K562 (cell line): ENCODE measurements around the gene FHIT. TPM values are rescaled to one million over a fixed set of nuclear protein-coding genes. Genes with fewer than 3 reads are reported as not detected.

Source experiments
- ATAC-seq: fragments of 200-7000 bp; cut with Tn5 transposase; 3 replicates; pipeline ENCODE4 v1.9.1; 2020; ENCODE audit warnings: moderate library complexity
- BruUV-seq: library from RNA; stranded (reverse); fragments of 400-500 nt; replicated peaks from 2 replicates; lab custom pipeline; 2021; lab: Mats Ljungman, UMichigan
- CTCF ChIA-PET: fragments of 300-600 bp; formaldehyde crosslinking; extraction: SDS; loops from one replicate; lab custom pipeline; 2021; ENCODE audit warnings: low intra/inter-chr PET ratio; lab: Yijun Ruan, JAX
- POLR2A ChIA-PET: fragments of 300-600, 350-650 bp; sonication (Branson Sonifier 250); formaldehyde crosslinking; extraction: SDS; loops from one replicate; lab custom pipeline; 2021; ENCODE audit warnings: antibody characterized with exemption, inconsistent platforms; lab: Yijun Ruan, JAX
- DNase-seq, 4 experiments: peaks; one replicate each; pipeline versions ENCODE4 v3.0.0 to v3.0.0-alpha.2; 2011 to 2018; ENCODE audit warnings: low spot score in 3 of 4, mixed read lengths in 3 of 4; ENCODE audit errors: extremely low read depth in 1 of 4
- FAIRE-seq: peaks from 2 replicates; lab custom pipeline; 2011; peaks lifted over from hg19 to GRCh38; lab: Jason Lieb, UNC
- H2AFZ ChIP-seq: 2 replicates; pipeline ENCODE4 v1.6.0; 2011; ENCODE audit warnings: low read depth, low read length, control low read depth, inconsistent platforms
- H3K27ac ChIP-seq: fragments of 200-600 bp; 3 replicates; pipeline ENCODE4 v1.8.0; 2011; ENCODE audit warnings: low read depth, mild to moderate bottlenecking, control low read depth, inconsistent platforms, low read length, moderate library complexity, mixed read lengths; ENCODE audit errors: extremely low read depth
- H3K27me3 ChIP-seq, 2 experiments: fragments of 300-600 bp in 1 of 2; 2 replicates in 1 of 2; 3 replicates in 1 of 2; pipeline versions ENCODE4 v1.6.0 to v1.8.0; 2011; ENCODE audit warnings: inconsistent platforms in 2 of 2, low read length in 2 of 2, mild to moderate bottlenecking in 1 of 2, mixed read lengths in 1 of 2, moderate library complexity in 1 of 2; ENCODE audit not compliant: control insufficient read depth in 2 of 2, insufficient read depth in 2 of 2
- H3K36me3 ChIP-seq: fragments of 300-600 bp; 3 replicates; pipeline ENCODE4 v1.8.0; 2011; ENCODE audit warnings: mild to moderate bottlenecking, low read length, inconsistent platforms; ENCODE audit not compliant: control insufficient read depth, insufficient read depth
- H3K4me1 ChIP-seq, 2 experiments: fragments of 200-600 bp in 1 of 2; replicated peaks in 1 of 2; 2 replicates in 1 of 2; 3 replicates in 1 of 2; pipeline versions ENCODE4 v1.5.1 to v1.8.0; 2011; ENCODE audit warnings: inconsistent platforms in 2 of 2, low read length in 2 of 2, mild to moderate bottlenecking in 1 of 2, mixed read lengths in 1 of 2, moderate library complexity in 1 of 2; ENCODE audit not compliant: control insufficient read depth in 2 of 2, insufficient read depth in 2 of 2
- H3K4me2 ChIP-seq: 2 replicates; pipeline ENCODE4 v1.6.1; 2011; ENCODE audit warnings: low read length, control low read depth, inconsistent platforms, mixed read lengths; ENCODE audit not compliant: insufficient read depth
- H3K4me3 ChIP-seq: fragments of 200-600 bp; sonication (generic), shearing (Covaris generic); 2 replicates; pipeline ENCODE4 v1.5.1; 2016; ENCODE audit warnings: control low read depth, inconsistent platforms
- H3K79me2 ChIP-seq: fragments of 200-600 bp; 3 replicates; pipeline ENCODE4 v1.8.0; 2011; ENCODE audit warnings: low read length, inconsistent platforms; ENCODE audit not compliant: control insufficient read depth, insufficient read depth
- H3K9ac ChIP-seq, 2 experiments: 2 replicates each; pipeline versions ENCODE4 v1.6.0 to v1.6.1; 2011; ENCODE audit warnings: low read depth in 2 of 2, low read length in 2 of 2, control low read depth in 1 of 2, inconsistent platforms in 1 of 2, mild to moderate bottlenecking in 1 of 2, mixed read lengths in 1 of 2; ENCODE audit not compliant: insufficient read depth in 1 of 2
- H3K9me1 ChIP-seq: one replicate; pipeline ENCODE4 v1.6.0; 2011; ENCODE audit warnings: inconsistent platforms, mild to moderate bottlenecking, low read length, moderate library complexity; ENCODE audit not compliant: control insufficient read depth, insufficient read depth
- H3K9me3 ChIP-seq: replicated peaks from 2 replicates; pipeline ENCODE4 v1.5.1; 2011; ENCODE audit warnings: low read depth, low read length, inconsistent platforms; ENCODE audit not compliant: control insufficient read depth, insufficient read depth
- H4K20me1 ChIP-seq: replicated peaks from 2 replicates; pipeline ENCODE4 v1.6.1; 2011; ENCODE audit warnings: low read length, inconsistent platforms, mixed read lengths; ENCODE audit not compliant: control insufficient read depth, insufficient read depth
- ATF7 ChIP-seq: fragments of 450-650 bp; IDR thresholded peaks from 2 replicates; pipeline ENCODE4 v1.7.1; 2014; ENCODE audit warnings: mild to moderate bottlenecking, moderate library complexity
- COPS2 ChIP-seq: fragments of 450-650 bp; conservative IDR thresholded peaks from 2 replicates; pipeline ENCODE4 v1.6.1; 2016; ENCODE audit warnings: mild to moderate bottlenecking, moderate library complexity
- ETV5 ChIP-seq: sonication (generic); formaldehyde crosslinking; IDR thresholded peaks from 2 replicates; pipeline ENCODE4 v1.4.0; 2020; ENCODE audit warnings: low read depth, mild to moderate bottlenecking, missing genetic modification reagents
- HDAC6 ChIP-seq: IDR thresholded peaks from 2 replicates; pipeline ENCODE4 v1.6.1; 2012; ENCODE audit warnings: low read depth, mild to moderate bottlenecking, control low read depth, inconsistent platforms, low read length, moderate library complexity
- LCOR ChIP-seq: sonication (generic); formaldehyde crosslinking; IDR thresholded peaks from 2 replicates; pipeline ENCODE4 v1.8.0; 2022; ENCODE audit warnings: mild to moderate bottlenecking, missing genetic modification reagents
- MTF1 ChIP-seq: fragments of 250-450 bp; sonication (Bioruptor Pico); IDR thresholded peaks from 2 replicates; pipeline ENCODE4 v1.9.0; 2021; ENCODE audit warnings: moderate library complexity, mild to moderate bottlenecking, inconsistent platforms, borderline replicate concordance
- PCBP2 ChIP-seq: fragments of 200-400 bp; formaldehyde crosslinking; IDR thresholded peaks from 2 replicates; pipeline ENCODE4 v1.6.1; 2018; ENCODE audit warnings: low read length, low read depth, mild to moderate bottlenecking, moderate library complexity; ENCODE audit not compliant: poor library complexity, severe bottlenecking
- POLR2A ChIP-seq: fragments of 450-650 bp; conservative IDR thresholded peaks from 2 replicates; pipeline ENCODE4 v1.6.1; 2016
- RHOXF2B ChIP-seq: fragments of 250-450 bp; sonication (Bioruptor Pico); conservative IDR thresholded peaks from 2 replicates; pipeline ENCODE4 v1.5.1; 2021
- RNF219 ChIP-seq: fragments of 250-450 bp; sonication (Bioruptor Pico); IDR thresholded peaks from 2 replicates; pipeline ENCODE4 v1.5.0; 2022; ENCODE audit warnings: mild to moderate bottlenecking
- TEAD2 ChIP-seq: fragments of 450-650 bp; IDR thresholded peaks from 2 replicates; pipeline ENCODE4 v1.6.1; 2016; ENCODE audit warnings: missing genetic modification characterization, control low read depth, missing compliant biosample characterization
- TSC22D4 ChIP-seq: fragments of 450-650 bp; IDR thresholded peaks from 2 replicates; pipeline ENCODE4 v1.6.1; 2016; ENCODE audit warnings: missing genetic modification characterization, missing biosample characterization, control low read depth
- ZBTB17 ChIP-seq: fragments of 450-650 bp; formaldehyde crosslinking; IDR thresholded peaks from 2 replicates; pipeline ENCODE4 v1.4.0; 2020; ENCODE audit warnings: mild to moderate bottlenecking
- ZBTB49 ChIP-seq: sonication (generic); formaldehyde crosslinking; IDR thresholded peaks from 2 replicates; pipeline ENCODE4 v1.8.0; 2022; ENCODE audit warnings: missing genetic modification reagents, mild to moderate bottlenecking, borderline replicate concordance
- ZNF507 ChIP-seq: conservative IDR thresholded peaks from 2 replicates; pipeline ENCODE4 v1.6.1; 2017; ENCODE audit warnings: missing genetic modification characterization, missing compliant biosample characterization
- ZNF644 ChIP-seq: fragments of 200-800 bp; sonication (Bioruptor generic); IDR thresholded peaks from 2 replicates; pipeline ENCODE4 v1.6.1; 2016; ENCODE audit warnings: low read depth, missing genetic modification characterization, missing compliant biosample characterization
- ZNF780A ChIP-seq: fragments of 250-450 bp; sonication (Bioruptor Pico); IDR thresholded peaks from 2 replicates; pipeline ENCODE4 v1.5.0; 2021; ENCODE audit warnings: mild to moderate bottlenecking
- WGBS: fragments of 100-300 bp; shearing (Covaris generic); methylation state at CpG from one replicate; pipeline ENCODE4 v1.1.6; 2016; ENCODE audit warnings: low coverage, mixed read lengths; ENCODE audit not compliant: insufficient coverage; ENCODE audit errors: missing lambda C conversion rate; 5-methylcytosine and 5-hydroxymethylcytosine counted together
- in situ Hi-C: fragments of 300-500 bp; cut with MboI; formaldehyde crosslinking; loops from 4 replicates; pipeline ENCODE4 v1.15.0; 2018; ENCODE audit warnings: inconsistent platforms, mixed read lengths
- intact Hi-C: fragments of 100-400 bp; cut with micrococcal nuclease; formaldehyde crosslinking; loops from 2 replicates; pipeline ENCODE4 v1.14.2; 2022
- polyA plus RNA-seq, 8 experiments: library from polyadenylated mRNA; depleted of rRNA in 4 of 8; stranded (reverse) in 5 of 8; unstranded in 3 of 8; fragments of >200 nt; fragmentation: Nextera tagmentation in 2 of 8; fragmentation: Illumina TruSeq in 1 of 8; extraction: Ambion mirVana in 2 of 8; extraction: Trizol in 1 of 8; gene quantifications; 2 replicates each; pipeline versions ENCODE4 v1.2.1 to v1.2.3, GENCODE V29; 2011 to 2014; ENCODE audit warnings: inconsistent platforms in 1 of 8, missing spikeins in 1 of 8
- total RNA-seq, 7 experiments: library from RNA; depleted of rRNA in 6 of 7; stranded (reverse); fragments of >200 nt in 6 of 7; fragmentation: Illumina TruSeq in 2 of 7; extraction: Trizol in 2 of 7; gene quantifications; 2 replicates each; pipeline versions ENCODE4 v1.2.1 to v1.2.3, GENCODE V29; 2011 to 2021; ENCODE audit warnings: low replicate concordance in 1 of 7

The FHIT gene
- total and polyA plus RNA-seq, 9 of the 15 experiments (the other 6 are each of a cell fraction or from before 2014, with no cell fraction given): 1.7 to 9.1 (median 4.3) TPM

- H3K4me2 ChIP-seq: no peak overlapping the region
- DNase-seq (no peak), FAIRE-seq (no peak), ATAC-seq (no peak)
- H3K9ac ChIP-seq: no peak overlapping the region
- WGBS: 73% methylated on average over 4 of the region's 4 CpGs
- intact Hi-C loops (no loop called here), in situ Hi-C loops (no loop called here)
- ChIA-PET CTCF (no interaction called here), POLR2A (interaction anchor here (0.6 kb wide), 1 partner anchor 10 kb away, joined by 3 read pairs; no protein-coding TSS in a partner anchor)
- no peaks in the 10 kb centered on the region for H3K4me1 ChIP-seq
- H3K4me3 ChIP-seq: no peak overlapping the region
- no peak overlapping the region for H2AFZ ChIP-seq
- no TSS peak for BruUV-seq
- no peaks in the 10 kb centered on the region for H3K27me3 ChIP-seq
- H4K20me1 ChIP-seq: no peaks in the 10 kb centered on the region
- H3K79me2 ChIP-seq: no peaks in the 10 kb centered on the region
- H3K9me3 ChIP-seq: no peaks in the 10 kb centered on the region
- no peaks in the 10 kb centered on the region for H3K36me3 ChIP-seq
- H3K27ac ChIP-seq: no peak overlapping the region
- H3K9me1 ChIP-seq: no peaks in the 10 kb centered on the region
- no peak for TF ChIP-seq ZNF780A (CRISPR knock-in tag)
- TF ChIP-seq MTF1 (CRISPR knock-in tag): no peak
- no peak for TF ChIP-seq ATF7
- TF ChIP-seq ZNF507 (tag): no peak
- TF ChIP-seq ETV5 (CRISPR knock-in tag): no peak
- no peak for TF ChIP-seq POLR2A
- TF ChIP-seq TEAD2 (tag): no peak
- no peak for TF ChIP-seq LCOR (CRISPR knock-in tag)
- TF ChIP-seq PCBP2: no peak
- TF ChIP-seq ZNF644 (tag): no peak
- TF ChIP-seq HDAC6: no peak
- TF ChIP-seq ZBTB49 (CRISPR knock-in tag): no peak
- no peak for TF ChIP-seq ZBTB17 (CRISPR knock-in tag)
- no peak for TF ChIP-seq RNF219 (CRISPR knock-in tag)
- TF ChIP-seq COPS2: no peak
- TF ChIP-seq RHOXF2B (CRISPR knock-in tag): no peak
- no peak for TF ChIP-seq TSC22D4 (tag)
Measured at GRCh38 chr3:61114316-61114953, 136.8 kb downstream of the FHIT start.
